AG09319 (cell line): ENCODE measurements around the gene LTF.

Experiments used
- DNase-seq: peaks from one replicate; pipeline ENCODE4 v3.0.0-alpha.2; 2010; ENCODE audit warnings: low read depth; ENCODE audit errors: extremely low read depth
- CTCF ChIP-seq: IDR thresholded peaks from 2 replicates; pipeline ENCODE4 v1.5.1; 2011; ENCODE audit warnings: low read depth, mild to moderate bottlenecking, inconsistent platforms, low read length, moderate library complexity

LTF gene

GRCh38 chr3:46400000-46400734 lies 64.5 kb downstream of the LTF start:
- DNase-seq: no peak
- no peak for TF ChIP-seq CTCF

- DNase-seq: no peak
- TF ChIP-seq CTCF: no peak
Observed at GRCh38 chr3:46399557-46399956, 65.1 kb downstream of the LTF start.

- TF ChIP-seq CTCF: no peak
- no peak for DNase-seq
Observed at GRCh38 chr3:46399098-46399497, 65.6 kb downstream of the LTF start.

GRCh38 chr3:46398186-46398955 lies 66.3 kb downstream of the LTF start:
- DNase-seq: no peak
- no peak for TF ChIP-seq CTCF

- DNase-seq: no peak
Observed at GRCh38 chr3:46397111-46397510, 67.6 kb downstream of the LTF start.

GRCh38 chr3:46395766-46396530 lies 68.8 kb downstream of the LTF start:
- no peak for TF ChIP-seq CTCF
- DNase-seq: no peak

More at GRCh38 chr3:46397111-46397510, 67.6 kb downstream of the LTF start:
- no peak for TF ChIP-seq CTCF
